OCI-LY7 (cell line): Measurements from ENCODE around the gene SULF2. TPM values are rescaled to one million over a fixed set of nuclear protein-coding genes. Genes with fewer than 3 reads are reported as not detected.

Experiments
- BruUV-seq: library from RNA; stranded (reverse); fragments of 400-500 nt; replicated peaks from 2 replicates; lab custom pipeline; 2021; lab: Mats Ljungman, UMichigan
- CTCF ChIA-PET: fragments of 300-600 bp; sonication (Branson Sonifier 250); formaldehyde crosslinking; loops from one replicate; lab custom pipeline; 2022; ENCODE audit warnings: antibody characterized with exemption; ENCODE audit not compliant: unreplicated experiment; lab: Charles Lee
- POLR2A ChIA-PET: fragments of 300-600 bp; sonication (Branson Sonifier 250); formaldehyde crosslinking; loops from one replicate; lab custom pipeline; 2022; ENCODE audit warnings: antibody characterized with exemption; lab: Charles Lee
- DNase-seq: peaks from one replicate; pipeline ENCODE4 v3.0.0-alpha.2; 2015; ENCODE audit warnings: low spot score
- H2AFZ ChIP-seq: fragments of 200-600 bp; sonication (generic), shearing (Covaris generic); 2 replicates; pipeline ENCODE4 v1.6.1; 2014; ENCODE audit warnings: mild to moderate bottlenecking, antibody characterized with exemption, low read length, moderate library complexity
- H3K27ac ChIP-seq: fragments of 200-600 bp; sonication (generic); 2 replicates; pipeline ENCODE4 v1.5.1; 2014; ENCODE audit warnings: mixed run types, low read depth, mild to moderate bottlenecking, moderate library complexity, low read length, inconsistent platforms; ENCODE audit not compliant: poor library complexity, severe bottlenecking
- H3K36me3 ChIP-seq: fragments of 200-600 bp; sonication (generic); 2 replicates; pipeline ENCODE4 v1.6.1; 2014; ENCODE audit warnings: mild to moderate bottlenecking, antibody characterized with exemption, low read length, moderate library complexity, mixed read lengths; ENCODE audit not compliant: insufficient read depth
- H3K4me1 ChIP-seq: fragments of 200-600 bp; sonication (generic); 2 replicates; pipeline ENCODE4 v1.5.1; 2014; ENCODE audit warnings: mild to moderate bottlenecking, low read length; ENCODE audit not compliant: insufficient read depth, poor library complexity, severe bottlenecking
- H3K4me2 ChIP-seq: fragments of 200-600 bp; sonication (generic); 2 replicates; pipeline ENCODE4 v1.6.1; 2014; ENCODE audit warnings: mild to moderate bottlenecking, low read length
- H3K4me3 ChIP-seq: fragments of 200-600 bp; sonication (generic); 2 replicates; pipeline ENCODE4 v1.5.1; 2014; ENCODE audit warnings: mild to moderate bottlenecking, low read depth, low read length; ENCODE audit not compliant: poor library complexity, severe bottlenecking
- H3K79me2 ChIP-seq: fragments of 200-600 bp; sonication (generic); 2 replicates; pipeline ENCODE4 v1.6.1; 2016; ENCODE audit warnings: low read depth, mild to moderate bottlenecking, low read length, moderate library complexity, mixed read lengths; ENCODE audit not compliant: insufficient read depth
- H3K9me2 ChIP-seq: fragments of 200-600 bp; sonication (generic); 2 replicates; pipeline ENCODE4 v1.6.1; 2016; ENCODE audit warnings: mild to moderate bottlenecking, low read length, mixed read lengths; ENCODE audit not compliant: insufficient read depth
- H3K9me3 ChIP-seq: fragments of 200-600 bp; sonication (generic); 2 replicates; pipeline ENCODE4 v1.6.1; 2014; ENCODE audit warnings: mild to moderate bottlenecking, mixed run types, low read length, mixed read lengths
- H4K20me1 ChIP-seq: fragments of 200-600 bp; sonication (generic); 2 replicates; pipeline ENCODE4 v1.6.1; 2014; ENCODE audit warnings: mild to moderate bottlenecking, antibody characterized with exemption, low read length, moderate library complexity, mixed read lengths; ENCODE audit not compliant: insufficient read depth
- CTCF ChIP-seq: fragments of 200-600 bp; sonication (generic); conservative IDR thresholded peaks from 2 replicates; pipeline ENCODE4 v1.5.1; 2014; ENCODE audit warnings: mild to moderate bottlenecking, antibody characterized with exemption, low read length, moderate library complexity, mixed read lengths
- EZH2phosphoT487 ChIP-seq: fragments of 200-600 bp; sonication (generic); IDR thresholded peaks from 2 replicates; pipeline ENCODE4 v1.6.1; 2018; ENCODE audit warnings: low read depth, borderline replicate concordance, mild to moderate bottlenecking, mixed run types, antibody characterized with exemption, low read length, moderate library complexity, mixed read lengths
- intact Hi-C: fragments of 100-400 bp; cut with micrococcal nuclease; formaldehyde crosslinking; loops from one replicate; pipeline ENCODE4 v1.10.0; 2022; ENCODE audit not compliant: unreplicated experiment
- total RNA-seq, 2 experiments: library from RNA; depleted of rRNA in 1 of 2; stranded (reverse); fragments of >200 nt in 1 of 2; shearing (Covaris generic) in 1 of 2; gene quantifications; 2 replicates each; pipeline ENCODE4 v1.2.3, GENCODE V29; 2014 to 2022

SULF2 gene
- total RNA-seq, 2 experiments from 2014 or later: 0.03 to 0.51 TPM

- TF ChIP-seq CTCF (no peak), EZH2phosphoT487 (no peak)
- POLR2A ChIA-PET: interaction anchor here (0.5 to 0.7 kb wide), 2 partner anchors 29 to 540 kb away, joined by 3 to 5 read pairs; no protein-coding TSS in a partner anchor
- Histone ChIP-seq H4K20me1 (no peaks in the 10 kb centered on the region), H2AFZ (no peak overlapping the region), H3K4me2 (no peak overlapping the region), H3K36me3 (no peaks in the 10 kb centered on the region), H3K9me3 (no peaks in the 10 kb centered on the region), H3K27ac (no peak overlapping the region), H3K4me3 (no peak overlapping the region), H3K79me2 (no peaks in the 10 kb centered on the region), H3K4me1 (no peaks in the 10 kb centered on the region), H3K9me2 (no peaks in the 10 kb centered on the region)
- DNase-seq: no peak
- BruUV-seq: no TSS peak
- CTCF ChIA-PET: no interaction called here
- intact Hi-C loops: no loop called here
These were observed 76.1 kb downstream of the SULF2 start for GRCh38 chr20:47708953-47709833.

GRCh38 chr20:47708140-47708807 is 77.0 kb downstream of the SULF2 start:
- no peaks in the 10 kb centered on the region for H3K79me2 ChIP-seq
- no peak overlapping the region for H3K27ac ChIP-seq
- no peaks in the 10 kb centered on the region for H4K20me1 ChIP-seq
- H3K4me1 ChIP-seq: no peaks in the 10 kb centered on the region
- TF ChIP-seq EZH2phosphoT487 (no peak), CTCF (no peak)
- no peaks in the 10 kb centered on the region for H3K9me2 ChIP-seq
- ChIA-PET POLR2A (interaction anchor here (0.6 kb wide), 1 partner anchor 63 kb away, joined by 5 read pairs; no protein-coding TSS in a partner anchor), CTCF (no interaction called here)
- H3K4me2 ChIP-seq: no peak overlapping the region
- H3K4me3 ChIP-seq: no peak overlapping the region
- intact Hi-C loops: no loop called here
- H2AFZ ChIP-seq: no peak overlapping the region
- H3K36me3 ChIP-seq: no peaks in the 10 kb centered on the region
- no peaks in the 10 kb centered on the region for H3K9me3 ChIP-seq
- no TSS peak for BruUV-seq
- peak; percentile 12 for DNase-seq
